ENCODE results near the gene NFAT5.
"Not testable (repeated sequence)": the region's sequence is repeated elsewhere in the genome, so short reads cannot be mapped to it uniquely, and the experiment has no call there.

Gene NFAT5

DNA sequence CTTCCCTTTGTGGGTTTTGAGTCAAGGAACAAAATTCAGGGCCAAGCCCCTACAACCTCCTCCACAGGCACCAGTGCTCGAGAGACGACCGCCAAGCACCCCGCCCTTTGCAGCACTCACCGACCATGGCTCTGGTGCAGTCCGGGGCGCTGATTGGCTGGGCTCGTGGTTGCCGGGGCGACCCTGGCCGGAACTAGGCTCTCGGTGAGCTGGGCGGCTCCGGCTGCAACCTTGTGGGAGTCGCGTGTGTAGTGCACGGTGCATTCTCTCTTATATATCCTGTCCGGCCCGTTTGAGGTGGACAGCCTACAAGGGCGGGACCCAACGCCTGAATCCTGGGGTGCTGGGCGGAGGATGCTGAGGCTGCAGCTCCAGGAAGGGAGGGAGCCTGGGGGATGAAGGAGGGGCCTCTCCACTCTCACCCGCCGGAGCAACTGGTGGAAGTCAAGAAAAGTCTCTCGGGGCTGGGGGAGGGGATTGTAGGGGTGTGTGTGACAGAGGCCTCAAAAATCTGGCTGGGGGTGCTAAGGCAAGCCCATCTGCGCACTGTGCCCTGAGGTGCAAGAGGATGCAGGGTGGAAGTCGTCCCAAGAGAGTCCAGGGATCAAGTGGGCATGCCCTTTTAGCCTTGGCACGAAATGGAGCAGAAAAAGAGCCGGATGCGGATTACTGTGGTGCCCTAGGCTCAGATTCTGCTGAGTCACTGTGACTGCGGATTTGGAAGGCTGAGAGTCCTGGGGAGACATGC is 160.7 kb downstream of the NFAT5 start, which contains the start of gene NQO1:
Gene NQO1 (minus strand): TSS at position 248 of the 748 bp plus-strand sequence. CDS start 121 bp downstream, at position 127.
- Mint-ChIP-seq H3K27ac (peak within 1 kb of the TSS; percentile 96), H3K9me3 (no peaks in the 10 kb centered on the region), H3K27me3 (no peaks in the 10 kb centered on the region), H3K36me3 (ENCODE audit: low read depth) (peaks cover 5% of the 10 kb centered on the region), H3K4me1 (ENCODE audit: low read depth) (peaks cover 30% of the 10 kb centered on the region), H3K4me3 (peak within 1 kb of the TSS; percentile 85)
- DNase-seq: peak; percentile 91

DNA sequence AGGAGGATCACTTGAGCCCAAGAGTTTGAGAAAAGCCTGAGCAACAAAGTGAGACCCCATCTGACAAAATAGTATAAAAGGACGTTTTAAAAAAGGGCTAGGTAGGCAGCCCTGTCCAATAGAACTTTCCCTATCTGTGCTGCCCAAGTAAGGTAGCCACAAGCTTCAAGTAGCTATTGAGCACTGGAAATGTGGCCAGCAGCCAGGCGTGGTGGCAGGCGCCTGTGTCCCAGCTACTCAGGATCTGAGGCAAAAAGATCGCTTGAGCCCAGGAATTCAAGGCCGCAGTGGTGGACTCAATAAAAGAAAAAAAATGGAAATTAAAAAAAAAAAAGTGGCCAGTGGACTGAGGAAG is 162.1 kb downstream of the NFAT5 start:
- Mint-ChIP-seq H3K4me1 (ENCODE audit: low read depth) (peaks cover 30% of the 10 kb centered on the region), H3K9me3 (no peaks in the 10 kb centered on the region), H3K36me3 (ENCODE audit: low read depth) (peaks cover 5% of the 10 kb centered on the region), H3K27me3 (no peaks in the 10 kb centered on the region), H3K4me3 (peak overlapping the region; percentile 85), H3K27ac (peak overlapping the region; percentile 96)
- no peak for DNase-seq

DNA sequence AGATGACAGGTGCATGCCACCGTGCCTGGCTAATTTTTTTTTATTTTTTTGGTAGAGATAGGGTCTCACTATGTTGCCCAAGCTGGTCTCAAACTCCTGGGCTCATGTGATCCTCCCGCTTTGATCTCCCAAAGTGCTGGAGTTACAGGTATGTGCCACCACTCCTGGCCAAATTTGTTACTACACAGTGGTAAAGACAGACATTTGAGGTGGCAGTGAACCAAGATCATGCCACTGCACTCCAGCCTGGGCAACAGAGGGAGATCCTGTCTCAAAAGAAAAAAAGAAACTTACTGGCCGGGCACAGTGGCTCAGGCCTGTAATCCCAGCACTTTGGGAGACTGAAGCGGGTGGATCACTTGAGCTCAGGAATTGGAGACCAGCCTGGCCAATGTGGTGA is 163.3 kb downstream of the NFAT5 start:
- H3K27me3 Mint-ChIP-seq; DNase-seq; H3K9me3 Mint-ChIP-seq; H3K36me3 Mint-ChIP-seq (ENCODE audit: low read depth); H3K4me3 Mint-ChIP-seq; H3K27ac Mint-ChIP-seq: not testable (repeated sequence)
- H3K4me1 Mint-ChIP-seq (ENCODE audit: low read depth): peaks cover 28% of the 10 kb centered on the region

DNA sequence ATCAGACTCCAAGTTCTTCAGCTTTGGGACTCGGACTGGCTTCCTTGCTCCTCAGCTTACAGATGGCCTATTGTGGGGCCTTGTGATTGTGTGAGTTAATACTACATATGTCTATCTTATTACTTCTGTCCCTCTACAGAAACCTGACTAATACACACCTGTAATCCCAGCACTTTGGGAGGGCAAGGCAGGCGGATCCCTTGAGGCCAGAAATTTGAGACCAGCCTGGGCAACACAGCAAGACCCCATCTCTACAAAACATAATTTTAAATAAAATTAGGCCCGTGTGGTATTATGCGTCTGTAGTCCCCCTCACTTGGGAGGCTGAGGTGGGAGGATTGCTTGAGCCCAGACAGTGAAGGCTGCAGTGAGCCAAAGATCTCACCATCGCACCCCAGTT is 165.5 kb downstream of the NFAT5 start:
- H3K4me3 Mint-ChIP-seq; H3K27me3 Mint-ChIP-seq; DNase-seq; H3K36me3 Mint-ChIP-seq (ENCODE audit: low read depth); H3K27ac Mint-ChIP-seq; H3K9me3 Mint-ChIP-seq: not testable (repeated sequence)
- peaks cover 18% of the 10 kb centered on the region for H3K4me1 Mint-ChIP-seq (ENCODE audit: low read depth)

DNA sequence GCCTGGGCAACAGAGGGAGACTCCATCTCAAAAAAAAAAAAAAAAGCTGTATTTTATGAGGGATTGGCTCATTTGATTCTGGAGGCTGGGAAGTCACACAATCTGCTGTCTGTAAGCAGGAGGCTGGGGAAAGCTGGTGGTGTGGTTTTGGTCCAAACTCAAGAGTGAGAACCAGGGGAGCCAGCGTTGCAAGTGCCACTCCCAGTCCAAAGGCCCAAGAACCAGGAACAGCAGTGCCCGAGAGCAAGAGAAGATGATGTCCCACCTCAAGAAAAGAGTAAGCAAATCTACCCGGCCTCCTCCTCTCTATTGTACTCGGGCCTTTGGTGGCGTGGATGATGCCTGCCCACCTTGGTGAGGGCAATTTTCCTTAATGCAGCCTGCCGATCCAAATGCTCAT is 166.3 kb downstream of the NFAT5 start:
- DNase-seq: no peak
- no peaks in the 10 kb centered on the region for H3K9me3 Mint-ChIP-seq
- no peak overlapping the region for H3K27ac Mint-ChIP-seq
- H3K4me1 Mint-ChIP-seq (ENCODE audit: low read depth): peaks cover 10% of the 10 kb centered on the region
- no peaks in the 10 kb centered on the region for H3K36me3 Mint-ChIP-seq (ENCODE audit: low read depth)
- H3K27me3 Mint-ChIP-seq: no peaks in the 10 kb centered on the region
- no peak overlapping the region for H3K4me3 Mint-ChIP-seq

DNA sequence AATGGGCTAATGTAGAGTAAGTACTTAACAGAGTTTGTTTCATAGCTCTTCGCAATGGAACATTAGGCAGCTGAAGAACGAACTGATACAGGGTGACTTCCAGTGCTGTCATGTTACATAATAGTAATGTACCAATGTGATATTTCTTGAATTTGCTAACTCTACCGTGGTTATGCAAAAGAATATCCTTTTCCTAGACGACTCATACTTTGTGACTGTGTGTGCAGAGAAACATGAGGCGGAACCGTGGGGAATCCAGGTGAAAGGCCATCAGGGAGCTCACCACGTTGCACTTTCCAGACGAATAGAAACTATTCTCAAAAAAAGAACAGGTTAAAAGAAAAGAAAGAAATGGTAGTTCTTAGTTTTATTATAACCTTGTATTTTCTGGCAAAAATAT is 175.8 kb downstream of the NFAT5 start:
- Mint-ChIP-seq H3K4me1 (ENCODE audit: low read depth) (no peaks in the 10 kb centered on the region), H3K9me3 (no peaks in the 10 kb centered on the region), H3K27ac (no peak overlapping the region), H3K27me3 (no peaks in the 10 kb centered on the region), H3K4me3 (no peak overlapping the region), H3K36me3 (ENCODE audit: low read depth) (peaks cover 72% of the 10 kb centered on the region)
- DNase-seq: no peak

DNA sequence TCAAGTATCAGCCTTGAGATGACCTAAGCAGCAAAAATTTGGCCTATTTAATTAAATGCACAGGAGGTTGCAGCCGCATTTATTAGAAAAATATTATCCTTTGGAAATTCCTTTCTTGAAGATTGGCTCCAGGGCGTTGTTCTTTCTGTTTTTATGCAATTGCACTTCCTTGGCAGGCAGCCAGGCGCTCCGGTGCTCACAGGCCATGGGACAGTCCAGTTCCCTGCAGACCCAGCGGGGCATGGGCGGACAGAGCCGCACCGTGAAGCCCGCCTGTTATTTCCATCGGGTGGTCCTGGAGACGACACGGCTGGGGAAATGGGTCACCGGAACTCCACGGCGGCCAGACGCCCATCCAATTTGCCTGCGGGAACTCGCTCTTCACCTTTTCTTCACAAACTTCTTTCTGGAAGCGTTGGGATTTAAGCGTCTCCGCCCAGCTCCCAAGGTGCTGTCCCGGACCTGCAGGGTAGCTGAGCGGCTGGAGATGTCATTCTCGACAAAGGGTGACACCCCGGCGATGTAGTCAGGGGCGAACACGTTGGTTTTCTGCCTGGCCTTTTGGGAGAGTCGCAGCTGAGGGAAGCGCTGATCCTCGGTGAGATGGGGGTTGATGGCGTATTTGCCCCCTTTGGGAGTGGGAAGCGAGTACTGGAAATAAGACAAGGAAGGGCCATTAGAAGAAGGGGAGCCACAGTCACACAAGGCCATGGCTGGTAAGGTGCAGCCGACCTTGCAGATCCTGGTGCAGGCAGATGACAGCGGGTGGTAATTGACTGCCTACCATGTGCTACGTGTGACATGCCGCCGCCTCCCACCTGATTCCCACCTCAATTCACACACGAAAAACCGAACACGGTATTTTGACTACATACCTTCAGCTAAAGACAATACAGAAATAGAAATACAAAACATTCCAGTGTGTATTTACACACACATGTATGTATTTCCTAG is 176.5 kb downstream of the NFAT5 start:
- Mint-ChIP-seq H3K27ac (no peak overlapping the region), H3K36me3 (ENCODE audit: low read depth) (peaks cover 79% of the 10 kb centered on the region), H3K27me3 (no peaks in the 10 kb centered on the region), H3K9me3 (no peaks in the 10 kb centered on the region), H3K4me3 (no peak overlapping the region), H3K4me1 (ENCODE audit: low read depth) (peaks cover under 1% of the 10 kb centered on the region)
- no peak for DNase-seq

DNA sequence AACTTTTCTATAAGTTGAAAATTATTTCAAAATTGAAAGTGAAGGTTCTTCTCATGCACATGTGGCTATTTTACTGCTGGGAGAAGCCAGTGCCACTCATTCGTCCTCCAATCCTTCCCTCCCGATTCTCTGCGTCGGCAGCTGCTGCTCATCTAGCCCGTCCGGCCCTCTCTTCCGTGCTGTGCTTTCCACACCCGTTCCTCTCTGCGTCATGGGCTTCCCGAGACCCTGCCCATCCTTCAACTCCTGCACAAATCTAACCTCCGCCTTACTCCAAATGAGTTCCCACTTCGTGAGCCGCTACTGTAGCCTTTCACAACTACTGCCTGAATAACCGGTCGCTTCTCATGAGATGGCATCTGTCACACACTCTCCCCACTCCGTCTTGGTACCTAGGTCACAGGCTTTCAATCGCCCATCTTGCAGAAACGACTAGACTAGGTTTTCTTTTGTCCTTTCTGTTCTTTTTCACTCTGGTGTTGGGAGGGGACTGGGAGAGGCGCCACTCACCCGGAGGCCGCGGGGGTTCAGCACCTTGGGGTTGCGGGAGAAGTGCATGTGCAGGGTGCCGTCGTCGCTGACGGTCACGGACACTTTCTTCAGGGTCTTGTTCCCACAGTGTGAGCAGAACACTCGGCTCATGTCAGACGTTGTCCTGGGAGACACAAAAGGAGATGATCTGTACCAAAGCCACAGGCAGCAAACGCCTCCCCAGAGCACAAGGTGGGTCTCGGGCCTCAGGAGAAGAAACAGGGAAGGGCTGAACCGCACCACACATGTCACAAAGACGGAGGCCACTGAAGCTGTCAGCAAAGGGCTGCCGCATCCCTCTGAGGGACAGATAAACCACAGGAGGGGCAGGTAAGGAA is 178.8 kb downstream of the NFAT5 start:
- no peak for DNase-seq
- no peak overlapping the region for H3K4me3 Mint-ChIP-seq
- no peaks in the 10 kb centered on the region for H3K27me3 Mint-ChIP-seq
- H3K36me3 Mint-ChIP-seq (ENCODE audit: low read depth): peaks cover 97% of the 10 kb centered on the region
- no peaks in the 10 kb centered on the region for H3K9me3 Mint-ChIP-seq
- H3K27ac Mint-ChIP-seq: peak overlapping the region; percentile 29
- H3K4me1 Mint-ChIP-seq (ENCODE audit: low read depth): peaks cover 6% of the 10 kb centered on the region

DNA sequence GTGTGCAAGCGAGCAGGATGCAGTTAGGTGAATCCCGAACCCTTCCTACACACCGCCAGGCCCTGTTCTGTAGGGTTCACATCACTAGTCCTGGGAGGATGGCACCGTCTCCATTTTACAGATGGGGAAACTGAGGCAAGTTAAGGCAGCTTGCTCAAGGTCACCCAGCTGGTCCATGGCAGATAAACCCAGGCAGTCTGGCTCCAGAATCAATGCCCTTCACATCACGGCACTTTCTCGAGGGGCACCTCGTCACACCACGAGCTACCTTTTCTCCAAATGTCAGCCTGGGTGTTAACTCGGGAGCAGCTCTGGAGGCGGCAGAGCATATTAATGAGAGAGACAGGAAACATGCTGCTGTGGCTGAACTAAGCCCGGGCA is 179.5 kb downstream of the NFAT5 start:
- DNase-seq: no peak
- Mint-ChIP-seq H3K36me3 (ENCODE audit: low read depth) (peaks cover 95% of the 10 kb centered on the region), H3K9me3 (no peaks in the 10 kb centered on the region), H3K4me1 (ENCODE audit: low read depth) (peaks cover 6% of the 10 kb centered on the region), H3K27me3 (no peaks in the 10 kb centered on the region), H3K27ac (no peak overlapping the region), H3K4me3 (no peak overlapping the region)

DNA sequence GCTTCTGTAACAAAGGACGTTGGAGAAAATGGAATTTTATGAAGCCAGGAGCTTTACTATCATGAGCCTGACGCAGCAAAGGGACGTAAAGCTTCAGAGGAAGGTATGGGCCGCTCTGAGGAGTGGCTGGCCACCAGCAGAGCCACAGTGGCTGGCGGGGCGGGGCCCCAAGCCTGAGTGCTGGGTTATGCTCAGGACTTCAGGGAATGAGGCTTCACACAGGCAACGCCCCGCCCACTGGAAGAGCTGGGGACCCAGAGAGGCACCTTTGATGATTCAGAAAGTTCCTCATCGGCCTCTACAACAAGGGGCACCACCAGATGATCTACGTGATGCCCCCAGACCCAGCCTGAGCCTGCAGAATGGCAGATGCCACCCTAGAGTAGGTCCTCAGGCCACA is 180.2 kb downstream of the NFAT5 start:
- Mint-ChIP-seq H3K27ac (peak overlapping the region; percentile 33), H3K4me1 (ENCODE audit: low read depth) (peaks cover 8% of the 10 kb centered on the region), H3K9me3 (no peaks in the 10 kb centered on the region), H3K4me3 (no peak overlapping the region), H3K36me3 (ENCODE audit: low read depth) (peaks cover 96% of the 10 kb centered on the region), H3K27me3 (no peaks in the 10 kb centered on the region)
- no peak for DNase-seq

DNA sequence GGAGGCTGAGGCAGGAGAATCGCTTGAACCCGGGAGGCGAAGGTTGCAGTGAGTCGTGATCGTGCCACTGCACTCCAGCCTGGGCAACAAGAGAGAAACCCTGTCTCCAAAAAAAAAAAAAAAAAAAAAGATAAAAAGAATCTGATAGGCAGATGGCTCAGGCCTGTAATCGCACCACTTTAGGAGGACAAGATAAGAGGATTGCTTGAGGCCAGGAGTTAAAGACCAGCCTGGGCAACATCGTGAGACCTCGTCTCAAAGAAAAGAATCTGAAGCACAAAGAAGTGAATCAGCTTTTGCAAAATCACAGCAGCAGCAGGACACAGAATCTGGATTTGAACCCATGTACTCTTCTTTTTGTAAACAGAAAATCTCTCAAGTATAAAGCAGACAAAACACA is 181.3 kb downstream of the NFAT5 start:
- H3K27me3 Mint-ChIP-seq: no peaks in the 10 kb centered on the region
- no peak for DNase-seq
- peak overlapping the region; percentile 38 for H3K27ac Mint-ChIP-seq
- H3K36me3 Mint-ChIP-seq (ENCODE audit: low read depth): peaks cover 96% of the 10 kb centered on the region
- H3K9me3 Mint-ChIP-seq: no peaks in the 10 kb centered on the region
- peaks cover 13% of the 10 kb centered on the region for H3K4me1 Mint-ChIP-seq (ENCODE audit: low read depth)
- H3K4me3 Mint-ChIP-seq: no peak overlapping the region

DNA sequence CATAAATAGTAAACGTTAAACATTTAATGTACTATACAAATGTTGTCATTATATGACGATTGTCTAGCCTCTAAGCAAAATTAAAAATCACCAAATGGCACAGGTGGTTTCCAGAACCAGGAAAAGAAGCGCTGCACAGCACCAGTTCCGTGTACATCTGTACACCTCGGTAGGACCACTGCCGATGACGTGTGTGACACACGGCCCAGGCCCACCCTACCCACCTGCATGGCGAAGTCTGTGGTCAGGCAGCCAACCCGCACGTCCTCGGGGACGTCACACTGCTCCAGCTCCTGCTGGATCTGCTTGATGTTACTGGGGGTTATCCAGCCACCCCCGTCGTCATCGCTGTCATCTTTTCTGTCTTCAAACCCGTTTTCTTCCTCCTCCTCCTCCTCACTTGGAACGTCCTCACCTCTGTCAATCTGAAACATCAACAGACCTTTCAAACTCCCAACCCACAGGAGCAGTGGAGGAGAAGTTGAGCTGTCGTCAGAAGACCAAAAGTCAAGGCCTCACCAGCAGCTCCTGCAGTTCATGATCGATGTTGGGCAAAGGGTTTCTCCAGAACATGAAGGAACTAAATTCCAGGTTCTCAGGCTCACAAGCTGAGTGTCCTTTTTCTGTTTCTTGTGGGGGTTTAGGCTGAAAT is 183.1 kb downstream of the NFAT5 start:
- Mint-ChIP-seq H3K27me3 (no peaks in the 10 kb centered on the region), H3K9me3 (no peaks in the 10 kb centered on the region), H3K36me3 (ENCODE audit: low read depth) (peaks cover 96% of the 10 kb centered on the region), H3K4me1 (ENCODE audit: low read depth) (peaks cover 28% of the 10 kb centered on the region), H3K4me3 (no peak overlapping the region), H3K27ac (peak overlapping the region; percentile 8)
- DNase-seq: no peak

DNA sequence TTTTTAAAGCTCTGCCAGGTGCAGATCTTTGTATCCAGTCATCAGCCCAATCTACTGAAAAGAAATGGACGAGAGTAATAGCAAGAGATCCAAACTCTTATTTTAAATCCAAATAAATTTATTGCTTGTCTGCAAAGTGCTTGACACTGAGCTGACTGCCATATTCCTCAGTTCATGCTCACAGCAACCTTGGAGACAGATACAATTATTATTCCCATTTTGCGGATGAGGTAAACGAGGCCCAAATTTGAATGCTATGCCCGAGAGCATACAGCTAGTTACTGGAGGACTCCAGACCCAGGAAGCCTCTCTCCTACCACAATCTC is 188.3 kb downstream of the NFAT5 start:
- Mint-ChIP-seq H3K9me3 (no peaks in the 10 kb centered on the region), H3K4me3 (peak overlapping the region; percentile 100), H3K27ac (peak overlapping the region; percentile 99), H3K36me3 (ENCODE audit: low read depth) (peaks cover 53% of the 10 kb centered on the region), H3K27me3 (no peaks in the 10 kb centered on the region), H3K4me1 (ENCODE audit: low read depth) (peaks cover 28% of the 10 kb centered on the region)
- no peak for DNase-seq
